Activated T-cell treated with anti-CD3 and anti-CD28 coated beads for 48 hours (primary cell): ENCODE results near the gene GMPS.
A peak's percentile ranks its signal among the peaks of the same experiment; 100 is the strongest.
"Not testable (repeated sequence)": the region's sequence is repeated elsewhere in the genome, so short reads cannot be mapped to it uniquely, and the experiment has no call there.

ENCODE experiments used
- DNase-seq: peaks from one replicate; pipeline ENCODE4 v3.0.0-alpha.2; 2020; ENCODE audit warnings: low read depth

The GMPS gene

GRCh38 chr3:155870133-155870944 is at the start of gene GMPS:
Gene GMPS, plus strand, starts transcription at chr3:155870650. Its CDS starts 221 bp downstream, at chr3:155870871.
- peak; percentile 99 for DNase-seq

GRCh38 chr3:155828490-155829098 is 41.9 kb upstream of the GMPS start:
- not testable (repeated sequence) for DNase-seq

GRCh38 chr3:155835341-155836071 is 34.9 kb upstream of the GMPS start:
- DNase-seq = no peak

GRCh38 chr3:155843569-155843968 is 26.9 kb upstream of the GMPS start:
- no peak for DNase-seq

- DNase-seq = no peak
These were observed 24.3 kb upstream of the GMPS start for GRCh38 chr3:155846119-155846518.

GRCh38 chr3:155847993-155848392 is 22.5 kb upstream of the GMPS start:
- no peak for DNase-seq

- not testable (repeated sequence) for DNase-seq
These were observed 21.0 kb upstream of the GMPS start for GRCh38 chr3:155849404-155849803.

GRCh38 chr3:155852341-155852740 is 18.1 kb upstream of the GMPS start:
- no peak for DNase-seq

- peak; percentile 23 for DNase-seq
These were observed 17.0 kb upstream of the GMPS start for GRCh38 chr3:155853214-155854140.

GRCh38 chr3:155854141-155854940 is 16.1 kb upstream of the GMPS start, which contains the start of gene SLC33A1:
Gene SLC33A1, minus strand, starts transcription at chr3:155854427. Its CDS starts 430 bp downstream, at chr3:155853997.
- DNase-seq = peak; percentile 98

GRCh38 chr3:155859859-155860258 is 10.6 kb upstream of the GMPS start:
- DNase-seq = no peak

GRCh38 chr3:155860424-155860823 is 10.0 kb upstream of the GMPS start:
- not testable (repeated sequence) for DNase-seq

- no peak for DNase-seq
These were observed 8.8 kb upstream of the GMPS start for GRCh38 chr3:155861476-155862183.

- peak; percentile 29 for DNase-seq
These were observed 8.0 kb upstream of the GMPS start for GRCh38 chr3:155862290-155862982.

- DNase-seq = no peak
These were observed 7.2 kb upstream of the GMPS start for GRCh38 chr3:155863072-155863784.

- no peak for DNase-seq
These were observed 759 bp upstream of the GMPS start for GRCh38 chr3:155869691-155870090.

GRCh38 chr3:155870945-155871745 is 695 bp downstream of the GMPS start:
- DNase-seq = peak; percentile 34

- DNase-seq = no peak
These were observed 1.3 kb downstream of the GMPS start for GRCh38 chr3:155871746-155872158.
